A204.1 (cell line): ENCODE data around the gene MIER2.
"Not testable (repeated sequence)": the region's sequence is repeated elsewhere in the genome, so short reads cannot be mapped to it uniquely, and the experiment has no call there.

Experiments
- FAIRE-seq: peaks from 2 replicates; lab custom pipeline; 2012; peaks lifted over from hg19 to GRCh38; lab: Jason Lieb, UNC

Gene MIER2

DNA sequence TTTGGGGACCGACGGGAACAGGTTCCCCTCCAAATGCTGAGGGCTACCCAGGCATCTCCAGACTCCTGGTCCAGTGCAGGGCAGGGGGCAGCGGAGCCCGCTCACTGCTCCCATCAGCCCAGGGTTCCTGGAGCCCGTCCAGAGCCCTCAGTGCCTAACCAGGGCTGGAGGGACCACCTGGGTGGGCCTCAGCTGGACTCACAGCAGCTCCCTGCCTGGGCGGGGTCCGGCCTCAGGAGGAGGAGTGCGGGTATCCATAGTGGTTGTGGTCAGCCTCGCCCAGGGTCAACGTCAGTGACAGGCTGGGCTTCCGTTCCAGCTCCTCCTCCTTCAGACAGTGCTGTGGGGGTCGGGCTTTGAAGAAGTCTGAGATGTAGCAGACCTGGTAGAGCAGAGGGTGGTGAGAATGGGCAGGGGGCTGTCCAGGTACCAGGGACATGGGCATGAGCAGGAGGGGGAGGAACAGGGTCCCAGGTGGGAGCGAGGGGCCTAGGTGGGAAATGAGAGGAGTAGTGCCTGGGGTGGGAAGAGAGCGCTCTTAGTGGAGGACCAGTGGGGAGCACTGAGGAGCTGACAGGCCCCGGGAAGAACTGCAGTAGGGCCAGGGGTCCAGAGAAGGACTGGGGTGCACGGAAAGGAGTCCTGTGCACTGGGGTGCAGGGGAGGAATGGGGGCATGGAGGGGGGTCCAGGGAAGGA lies 63.3 kb downstream of the MIER2 start:
- no peak for FAIRE-seq

DNA sequence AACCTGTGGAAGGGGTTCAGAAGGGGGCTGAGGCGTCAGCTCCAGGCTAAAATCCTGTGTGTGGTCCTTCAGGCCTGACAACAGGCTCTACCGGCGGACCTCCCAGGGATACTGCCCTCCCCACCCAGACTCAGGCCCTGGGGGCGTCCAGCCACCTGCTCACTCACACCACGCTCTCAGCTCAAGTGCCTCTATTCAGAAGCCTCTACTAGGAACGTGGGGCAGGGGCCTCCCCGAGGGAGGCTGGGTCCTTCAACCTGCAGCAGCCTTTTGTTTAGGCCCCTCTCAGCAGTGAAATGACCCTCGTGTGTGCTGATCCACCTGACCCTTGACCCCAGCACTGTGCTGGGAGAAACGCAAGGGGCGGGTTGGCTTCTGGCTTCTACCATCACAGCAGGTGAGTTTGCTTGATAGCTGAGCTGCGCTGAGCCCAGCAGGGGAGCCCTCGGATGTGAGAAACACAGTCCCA lies 64.0 kb downstream of the MIER2 start:
- no peak for FAIRE-seq

DNA sequence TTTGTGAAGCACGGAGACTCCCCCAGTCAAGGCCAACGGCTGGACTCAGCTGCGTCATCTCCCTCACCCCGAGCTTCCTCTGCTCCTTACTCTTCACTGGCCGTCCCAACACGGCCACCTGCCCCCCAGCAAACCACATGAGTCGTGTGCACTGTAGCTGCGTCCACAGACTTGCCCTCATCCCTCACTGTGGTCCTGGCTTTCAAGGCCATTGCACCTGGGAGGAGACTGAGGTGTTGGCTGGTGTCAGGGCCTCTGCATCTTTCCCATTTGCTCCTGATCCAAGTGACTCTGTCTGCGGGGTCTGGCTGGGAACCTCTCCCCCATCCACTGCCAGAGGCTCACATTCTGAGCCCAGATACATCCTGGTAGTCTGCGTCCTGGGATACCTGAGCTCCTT lies 64.9 kb downstream of the MIER2 start:
- no peak for FAIRE-seq

DNA sequence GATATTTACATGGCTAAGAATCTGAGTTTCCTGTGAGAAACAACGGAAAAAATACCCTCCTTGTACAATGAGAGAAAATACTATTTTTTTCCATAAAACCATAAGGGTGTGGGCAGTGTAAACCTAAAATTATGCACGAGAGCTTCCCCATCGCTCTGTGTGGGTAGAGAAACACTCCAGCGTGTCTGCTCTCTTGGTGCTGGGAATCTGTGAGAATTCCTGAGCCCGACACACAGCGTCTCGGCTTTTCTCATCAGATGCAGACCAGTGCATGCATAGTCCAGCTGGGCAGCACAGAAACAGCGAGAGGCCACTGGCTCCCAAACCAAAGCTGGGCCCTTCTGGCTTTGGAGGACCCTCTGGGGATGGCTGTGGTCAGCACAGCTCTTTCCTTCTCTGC lies 65.4 kb downstream of the MIER2 start:
- FAIRE-seq: no peak

DNA sequence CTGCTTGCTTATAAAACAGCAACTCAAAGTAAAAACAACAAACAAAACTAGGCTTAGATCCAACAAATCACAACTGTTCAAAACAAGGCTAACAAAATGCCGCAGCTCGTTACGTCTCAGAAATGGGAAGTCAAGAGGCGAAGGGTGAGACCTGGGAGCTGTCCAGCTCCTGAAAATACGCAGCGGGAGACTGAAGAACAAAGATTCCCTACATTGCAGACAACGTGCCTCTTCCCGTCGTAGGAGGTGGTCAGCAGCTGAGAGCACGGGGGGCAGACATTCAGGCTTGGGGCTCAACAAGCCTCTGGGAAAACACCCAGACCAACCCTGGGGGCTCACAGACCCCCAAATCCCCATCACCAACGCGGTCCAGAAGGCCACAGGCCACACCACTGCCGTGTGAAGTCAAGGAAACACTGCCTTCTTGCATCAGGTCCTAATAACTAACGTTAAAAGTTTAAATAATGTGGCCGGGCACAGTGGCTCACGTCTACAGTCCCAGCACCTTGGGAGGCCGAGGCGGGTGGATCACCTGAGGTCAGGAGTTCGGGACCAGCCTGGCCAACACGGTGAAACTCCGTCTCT lies 66.9 kb downstream of the MIER2 start:
- no peak for FAIRE-seq

DNA sequence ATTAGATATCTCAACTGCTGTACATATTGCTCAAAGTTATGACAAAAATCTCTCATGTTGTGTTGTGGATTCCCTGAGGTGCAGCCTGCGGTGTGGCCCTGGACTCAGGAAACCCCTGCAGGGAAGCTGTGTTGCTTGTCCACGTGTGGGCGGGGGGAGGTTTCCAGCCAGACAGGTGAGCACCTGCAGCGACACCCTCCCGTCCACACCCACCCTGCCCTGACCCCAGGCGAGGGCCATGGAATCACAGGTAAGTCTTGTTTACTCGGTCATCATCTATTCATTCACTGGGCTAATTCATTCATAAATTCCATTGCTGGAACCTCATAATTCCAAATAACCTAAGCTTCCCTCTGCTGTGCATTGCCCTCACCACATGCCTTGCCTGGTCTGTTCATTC lies 67.5 kb downstream of the MIER2 start:
- no peak for FAIRE-seq

DNA sequence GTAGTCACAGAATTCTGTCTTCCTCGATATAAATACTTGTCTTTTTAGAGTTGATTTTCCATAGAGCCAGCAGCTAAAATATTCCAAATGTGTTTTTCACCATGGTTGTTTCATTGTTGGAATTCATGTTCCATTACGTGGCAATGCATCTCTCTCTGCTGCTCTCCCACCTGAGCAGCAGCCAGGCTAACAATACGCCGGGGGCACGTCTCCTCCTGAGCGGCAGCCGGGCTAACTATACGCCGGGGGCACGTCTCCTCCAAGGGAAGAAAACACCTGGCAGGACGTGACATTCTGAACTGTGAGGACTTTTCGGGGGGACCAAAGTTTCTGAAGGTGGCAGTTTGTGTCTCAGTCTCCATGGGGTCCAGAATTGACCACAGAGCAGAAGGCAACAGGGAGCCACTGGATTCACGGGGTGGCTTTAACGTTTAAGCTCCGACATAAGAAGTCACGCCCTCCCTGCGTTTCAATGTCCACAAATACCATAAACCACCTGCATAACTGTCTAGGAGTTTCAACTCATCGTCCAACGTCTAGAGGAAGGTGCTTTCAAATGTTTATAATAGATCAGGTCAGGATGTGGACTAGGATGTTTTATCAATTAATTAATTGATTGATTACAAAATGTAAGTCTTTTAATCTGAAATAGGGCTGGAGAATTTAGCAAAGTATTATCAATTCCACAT lies 68.5 kb downstream of the MIER2 start:
- no peak for FAIRE-seq

DNA sequence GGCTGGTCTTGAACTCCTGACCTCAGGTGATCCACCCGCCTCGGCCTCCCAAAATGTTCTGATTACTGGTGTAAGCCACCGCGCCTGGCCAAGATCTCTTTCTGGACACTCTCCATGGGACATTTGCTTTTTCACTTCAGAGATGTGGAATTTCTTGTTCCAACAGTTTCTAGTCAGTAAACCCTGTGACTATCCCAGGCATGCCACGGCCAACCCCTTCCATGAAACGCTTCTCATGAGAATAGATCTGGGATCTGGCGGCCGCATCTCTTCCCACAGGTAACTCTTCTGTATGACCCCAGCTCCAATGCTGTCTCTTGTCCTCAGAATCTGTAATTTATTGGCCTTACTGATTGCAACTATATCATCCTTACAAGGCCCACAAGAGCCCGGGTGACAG lies 69.6 kb downstream of the MIER2 start:
- FAIRE-seq: no peak

DNA sequence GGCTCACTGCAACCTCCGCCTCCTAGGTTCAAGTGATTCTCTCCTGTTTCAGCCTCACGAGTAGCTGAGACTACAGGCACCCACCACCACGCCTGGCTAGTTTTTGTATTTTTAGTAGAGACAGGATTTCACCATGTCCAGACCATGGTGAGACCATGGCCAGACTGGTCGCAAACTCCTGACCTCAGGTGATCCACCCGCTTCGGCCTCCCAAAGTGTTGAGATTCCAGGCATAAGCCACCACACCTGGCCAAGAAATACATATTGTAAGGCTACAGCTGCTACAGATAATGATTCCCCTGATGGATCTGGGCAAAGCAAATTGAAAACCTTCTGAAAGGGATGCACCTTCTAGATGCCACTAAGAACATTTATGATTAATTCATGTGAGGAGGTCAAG lies 71.2 kb downstream of the MIER2 start:
- FAIRE-seq: no peak

DNA sequence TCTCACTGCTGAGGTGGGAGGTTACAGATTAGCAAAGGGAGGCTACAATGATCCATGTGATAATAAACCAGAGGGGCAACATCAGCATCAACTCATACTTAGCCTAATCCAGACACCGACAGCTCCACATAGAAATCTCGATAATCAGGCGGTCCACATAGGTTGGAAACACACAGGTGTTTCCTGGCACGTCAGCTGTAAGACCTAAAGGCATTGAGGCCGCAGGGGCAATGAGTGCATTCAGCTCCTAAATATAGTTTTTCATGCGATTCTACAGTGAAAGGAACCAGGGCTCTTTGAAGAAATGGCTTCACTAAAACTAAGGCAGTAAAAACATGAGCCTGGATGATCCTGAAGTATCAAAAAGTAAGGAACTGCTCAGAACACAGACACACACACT lies 72.7 kb downstream of the MIER2 start:
- no peak for FAIRE-seq

DNA sequence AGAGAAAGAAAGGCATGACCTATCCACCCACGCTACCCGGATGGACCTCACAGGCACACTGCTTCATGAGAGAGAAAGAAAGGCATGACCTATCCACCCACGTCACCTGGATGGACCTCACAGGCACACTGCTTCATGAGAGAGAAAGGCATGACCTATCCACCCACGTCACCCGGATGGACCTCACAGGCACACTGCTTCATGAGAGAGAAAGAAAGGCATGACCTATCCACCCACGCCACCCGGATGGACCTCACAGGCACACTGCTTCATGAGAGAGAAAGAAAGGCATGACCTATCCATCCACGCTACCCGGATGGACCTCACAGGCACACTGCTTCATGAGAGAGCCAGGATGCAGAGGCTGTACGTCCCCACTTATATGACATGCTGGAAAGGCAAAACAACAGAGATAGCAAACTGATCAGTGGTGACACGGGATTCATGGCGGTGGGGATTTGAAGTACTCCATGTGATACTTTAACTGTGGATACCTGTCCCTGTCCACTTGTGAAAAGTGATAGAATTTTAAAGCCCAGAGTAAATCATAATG lies 73.8 kb downstream of the MIER2 start:
- not testable (repeated sequence) for FAIRE-seq

DNA sequence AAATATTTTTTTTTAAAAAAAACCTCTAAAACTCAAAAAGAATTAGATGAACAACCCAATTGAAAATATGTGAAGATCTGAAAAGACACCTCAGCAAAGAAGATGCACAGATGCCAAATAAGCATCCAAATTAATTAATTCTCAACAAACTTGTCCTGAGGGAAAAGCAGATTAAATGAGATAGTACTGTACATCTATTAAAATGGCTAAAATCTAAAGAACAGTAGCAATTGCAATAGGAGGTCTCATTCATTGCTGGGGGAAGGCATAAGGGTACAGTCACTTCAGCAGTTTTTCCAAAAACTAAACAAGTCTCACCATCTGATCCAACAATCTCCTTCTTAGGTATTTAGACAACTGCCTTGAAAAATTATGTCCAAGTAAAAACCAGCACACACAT lies 75.4 kb downstream of the MIER2 start:
- no peak for FAIRE-seq

DNA sequence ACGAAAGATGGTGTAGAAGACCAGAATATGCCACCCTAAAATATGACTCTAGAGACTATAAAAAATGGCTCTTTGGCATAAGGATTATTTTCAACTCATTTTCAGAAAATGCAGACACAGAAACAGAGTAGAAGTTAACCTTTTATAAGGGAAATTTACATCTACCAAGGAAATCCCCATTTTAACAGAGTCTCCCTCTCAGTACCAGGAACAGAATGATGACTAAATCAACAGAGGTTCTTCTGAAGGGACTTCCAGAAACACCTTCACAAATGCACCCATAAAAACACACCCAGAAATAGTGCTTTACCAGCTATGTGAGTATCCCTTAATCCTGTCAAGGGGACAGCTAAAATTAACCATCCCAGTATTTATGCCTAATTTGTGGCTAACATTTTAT lies 82.5 kb downstream of the MIER2 start:
- FAIRE-seq: no peak

DNA sequence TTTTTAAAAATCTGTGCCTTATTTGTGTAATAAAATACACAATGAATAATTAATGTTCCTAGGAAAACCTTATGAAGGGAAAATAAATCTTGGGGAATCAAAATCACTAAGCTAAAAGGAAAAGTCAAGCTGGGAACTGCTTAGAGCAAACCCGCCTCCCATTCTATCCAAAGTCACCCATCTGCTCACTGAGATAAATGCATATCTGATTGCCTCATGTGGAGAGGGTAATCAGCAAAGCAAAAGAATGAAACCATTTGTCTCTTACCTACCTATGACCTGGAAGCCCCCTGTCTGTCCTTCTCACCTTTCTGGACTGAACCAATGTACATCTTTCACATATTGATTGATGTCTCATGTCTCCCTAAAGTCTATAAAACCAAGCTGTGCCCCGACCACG lies 87.8 kb downstream of the MIER2 start:
- FAIRE-seq: not testable (repeated sequence)
